ENCODE data around the gene HADH. TPM values are rescaled to one million over a fixed set of nuclear protein-coding genes. Genes with fewer than 3 reads are reported as not detected.

Gene HADH
- total RNA-seq, 1 experiment from 2014 or later = 10.4 TPM

DNA sequence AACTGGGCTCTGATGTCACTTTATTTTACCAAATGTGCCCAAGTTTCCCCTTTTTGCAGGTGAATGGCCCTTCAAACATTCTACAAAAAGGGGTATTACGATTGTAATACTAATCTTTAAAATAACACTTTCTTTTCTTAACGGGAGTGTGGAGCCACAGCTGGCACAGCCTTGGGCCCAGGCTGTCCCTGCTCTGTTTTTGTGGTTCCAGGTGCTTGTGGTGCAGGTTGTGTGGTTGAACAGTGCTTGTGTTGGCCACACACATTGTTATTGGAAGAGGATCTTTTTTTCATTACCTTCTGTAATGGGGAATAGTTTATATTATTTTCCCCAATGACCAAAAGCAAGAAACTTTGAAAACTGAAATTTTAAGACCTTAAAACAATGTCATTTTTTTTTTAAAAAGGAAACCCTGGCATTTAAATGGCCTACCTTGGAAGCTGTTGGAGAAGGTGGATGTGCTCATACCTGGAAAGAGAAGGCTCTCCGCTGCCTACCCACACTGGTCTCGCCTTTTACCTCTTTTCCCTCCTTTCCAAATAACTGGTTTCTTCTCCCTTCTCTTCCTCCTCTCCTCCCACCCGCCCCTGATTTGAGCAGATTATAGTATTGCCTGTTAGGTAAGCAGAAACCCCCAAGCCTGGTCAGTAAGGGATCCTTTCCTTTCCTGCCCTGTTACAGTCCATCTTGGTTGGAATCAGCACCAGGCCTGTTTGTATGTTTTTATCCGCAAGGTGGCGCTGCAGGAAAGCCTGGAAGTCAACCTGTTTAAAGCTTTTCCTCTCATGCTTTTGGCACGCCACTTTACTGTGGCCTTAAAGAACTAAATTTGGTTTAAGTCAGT is 28.6 kb downstream of the HADH start:
- DNase-seq (ENCODE audit: low read depth, low spot score) = peak; percentile 79
- in situ Hi-C loops (cut with HindIII; ENCODE audit: low pct_unique_long_range_greater_than_20kb, low sequenced_read_pairs) = no loop called here

DNA sequence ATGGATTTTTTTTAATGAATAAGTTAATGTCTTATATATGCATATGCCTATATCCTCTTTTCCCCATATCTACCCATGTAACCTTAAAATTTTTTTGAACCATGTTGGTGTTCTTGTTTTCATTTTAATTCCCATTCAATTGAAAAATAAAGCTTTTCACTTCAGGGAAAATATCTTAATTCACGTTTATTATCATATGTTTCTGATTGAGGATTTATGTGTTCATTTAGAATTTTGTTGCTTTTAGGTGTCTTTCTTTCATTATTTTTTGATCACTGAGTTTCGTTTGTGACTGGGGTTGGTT is 29.1 kb downstream of the HADH start:
- in situ Hi-C loops (cut with HindIII; ENCODE audit: low pct_unique_long_range_greater_than_20kb, low sequenced_read_pairs) = no loop called here
- no peak for DNase-seq (ENCODE audit: low read depth, low spot score)

- no peak for DNase-seq (ENCODE audit: low read depth, low spot score)
- in situ Hi-C loops (cut with HindIII; ENCODE audit: low pct_unique_long_range_greater_than_20kb, low sequenced_read_pairs) = no loop called here
These were observed 34.6 kb downstream of the HADH start for GRCh38 chr4:108024085-108024877.

DNA sequence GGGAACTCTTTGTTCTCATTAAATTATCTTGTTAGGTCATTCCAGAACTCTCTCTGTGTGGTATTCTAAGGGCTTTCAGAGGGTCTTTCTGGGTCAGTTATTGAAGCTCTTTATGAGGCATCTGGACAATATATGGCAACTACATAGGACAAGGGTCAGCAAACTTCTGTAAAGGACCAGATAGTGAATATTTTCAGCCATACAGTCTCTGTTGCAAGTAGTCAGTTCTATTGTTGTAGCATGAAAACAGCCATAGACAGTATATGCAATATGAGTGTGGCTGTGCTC is 35.1 kb downstream of the HADH start:
- no peak for DNase-seq (ENCODE audit: low read depth, low spot score)
- in situ Hi-C loops (cut with HindIII; ENCODE audit: low pct_unique_long_range_greater_than_20kb, low sequenced_read_pairs) = no loop called here

GRCh38 chr4:108029016-108029720 is 39.5 kb downstream of the HADH start:
- in situ Hi-C loops (cut with HindIII; ENCODE audit: low pct_unique_long_range_greater_than_20kb, low sequenced_read_pairs) = no loop called here
- no peak for DNase-seq (ENCODE audit: low read depth, low spot score)

GRCh38 chr4:108029731-108030130 is 40.0 kb downstream of the HADH start:
- in situ Hi-C loops (cut with HindIII; ENCODE audit: low pct_unique_long_range_greater_than_20kb, low sequenced_read_pairs) = no loop called here

DNA sequence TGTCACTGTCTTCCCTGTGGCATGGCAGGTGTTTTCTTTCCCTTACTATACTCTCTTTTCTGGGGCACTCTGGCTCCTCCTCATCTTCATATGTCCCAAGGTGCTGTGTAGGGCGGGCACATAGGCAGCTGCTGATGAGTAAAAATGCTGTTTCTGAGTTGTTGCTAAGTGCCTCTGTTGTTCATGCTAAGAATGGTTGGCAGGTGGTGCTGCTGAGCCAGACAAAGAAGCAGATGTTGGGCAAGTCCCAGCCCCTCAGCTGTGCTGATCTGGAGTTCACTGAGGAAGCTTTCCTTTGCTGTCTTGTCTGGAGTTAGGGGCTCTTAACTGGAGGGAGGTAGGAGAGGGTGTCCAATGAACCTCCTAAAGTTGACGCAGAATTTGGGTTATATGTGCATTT is 40.6 kb downstream of the HADH start:
- in situ Hi-C loops (cut with HindIII; ENCODE audit: low pct_unique_long_range_greater_than_20kb, low sequenced_read_pairs) = no loop called here
- DNase-seq (ENCODE audit: low read depth, low spot score) = peak; percentile 82

More at GRCh38 chr4:108029731-108030130, 40.0 kb downstream of the HADH start:
- DNase-seq (ENCODE audit: low read depth, low spot score) = no peak

- in situ Hi-C loops (cut with HindIII; ENCODE audit: low pct_unique_long_range_greater_than_20kb, low sequenced_read_pairs) = no loop called here
- no peak for DNase-seq (ENCODE audit: low read depth, low spot score)
These were observed 41.9 kb downstream of the HADH start for GRCh38 chr4:108031427-108032083.

GRCh38 chr4:108033348-108033747 is 43.7 kb downstream of the HADH start:
- DNase-seq (ENCODE audit: low read depth, low spot score) = peak; percentile 10
- in situ Hi-C loops (cut with HindIII; ENCODE audit: low pct_unique_long_range_greater_than_20kb, low sequenced_read_pairs) = no loop called here

DNA sequence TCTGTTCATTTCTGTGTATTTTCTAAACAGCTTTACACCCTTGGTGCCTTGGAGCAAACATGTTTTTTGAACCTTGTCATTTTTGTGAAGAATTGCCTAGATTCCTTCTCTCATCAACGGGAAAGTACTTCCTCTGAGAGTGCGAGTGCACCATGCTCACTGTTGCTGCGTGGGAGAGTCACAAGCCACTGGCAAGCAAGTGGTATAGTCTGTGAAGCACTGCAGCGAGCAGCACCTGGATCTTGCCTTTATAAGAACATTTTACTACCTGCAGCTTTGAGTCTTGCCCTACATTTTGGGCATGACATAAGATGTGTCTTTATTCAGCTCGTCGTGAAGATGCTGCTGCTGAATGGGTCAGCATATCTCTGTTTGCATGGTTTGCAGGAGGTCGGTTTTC is 44.9 kb downstream of the HADH start:
- DNase-seq (ENCODE audit: low read depth, low spot score) = no peak
- in situ Hi-C loops (cut with HindIII; ENCODE audit: low pct_unique_long_range_greater_than_20kb, low sequenced_read_pairs) = no loop called here

DNA sequence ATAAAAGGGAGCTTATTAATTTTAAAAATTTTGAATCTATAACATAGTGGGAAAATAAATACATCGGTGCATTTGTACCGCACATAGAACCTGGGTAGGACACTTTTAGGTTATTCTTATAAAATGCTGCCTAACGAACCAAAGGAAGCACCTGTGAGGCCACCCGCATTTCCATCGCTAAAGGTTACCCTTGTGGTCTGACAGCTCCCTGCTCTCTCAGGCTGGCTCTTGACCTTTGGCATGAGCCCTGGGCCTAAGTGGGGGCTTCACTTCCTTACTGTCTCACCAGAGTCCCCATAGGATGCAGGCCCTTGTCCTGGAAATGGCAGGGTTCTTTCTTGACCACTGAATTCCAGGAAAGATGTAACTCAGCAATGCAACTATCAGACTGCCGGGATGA is 46.0 kb downstream of the HADH start:
- in situ Hi-C loops (cut with HindIII; ENCODE audit: low pct_unique_long_range_greater_than_20kb, low sequenced_read_pairs) = no loop called here
- no peak for DNase-seq (ENCODE audit: low read depth, low spot score)

GRCh38 chr4:108036213-108036612 is 46.5 kb downstream of the HADH start:
- DNase-seq (ENCODE audit: low read depth, low spot score) = no peak
- in situ Hi-C loops (cut with HindIII; ENCODE audit: low pct_unique_long_range_greater_than_20kb, low sequenced_read_pairs) = no loop called here

- in situ Hi-C loops (cut with HindIII; ENCODE audit: low pct_unique_long_range_greater_than_20kb, low sequenced_read_pairs) = no loop called here
- DNase-seq (ENCODE audit: low read depth, low spot score) = no peak
These were observed 48.2 kb downstream of the HADH start for GRCh38 chr4:108037884-108038283.

DNA sequence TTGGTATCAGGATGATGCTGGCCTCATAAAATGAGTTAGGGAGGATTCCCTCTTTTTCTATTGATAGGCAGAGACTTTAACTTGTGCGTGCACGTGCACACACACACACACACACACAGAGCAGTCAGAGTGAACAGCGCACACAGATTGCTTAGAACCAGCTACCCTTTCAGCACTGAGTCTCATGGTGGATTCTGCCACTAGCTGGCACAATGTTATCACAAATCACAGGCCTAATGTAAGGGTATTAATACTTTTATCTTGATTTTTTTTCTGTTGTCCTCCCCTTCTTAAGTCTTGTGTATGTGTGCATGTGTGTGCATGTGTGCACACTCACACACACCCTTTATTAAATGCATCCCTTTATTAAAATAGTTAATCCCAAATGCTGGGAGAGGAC is 53.2 kb downstream of the HADH start:
- DNase-seq (ENCODE audit: low read depth, low spot score) = no peak

GRCh38 chr4:108043526-108043925 is 53.8 kb downstream of the HADH start:
- in situ Hi-C loops (cut with HindIII; ENCODE audit: low pct_unique_long_range_greater_than_20kb, low sequenced_read_pairs) = no loop called here
- DNase-seq (ENCODE audit: low read depth, low spot score) = no peak

More for the DNA sequence above, 53.2 kb downstream of the HADH start:
- in situ Hi-C loops (cut with HindIII; ENCODE audit: low pct_unique_long_range_greater_than_20kb, low sequenced_read_pairs) = no loop called here

DNA sequence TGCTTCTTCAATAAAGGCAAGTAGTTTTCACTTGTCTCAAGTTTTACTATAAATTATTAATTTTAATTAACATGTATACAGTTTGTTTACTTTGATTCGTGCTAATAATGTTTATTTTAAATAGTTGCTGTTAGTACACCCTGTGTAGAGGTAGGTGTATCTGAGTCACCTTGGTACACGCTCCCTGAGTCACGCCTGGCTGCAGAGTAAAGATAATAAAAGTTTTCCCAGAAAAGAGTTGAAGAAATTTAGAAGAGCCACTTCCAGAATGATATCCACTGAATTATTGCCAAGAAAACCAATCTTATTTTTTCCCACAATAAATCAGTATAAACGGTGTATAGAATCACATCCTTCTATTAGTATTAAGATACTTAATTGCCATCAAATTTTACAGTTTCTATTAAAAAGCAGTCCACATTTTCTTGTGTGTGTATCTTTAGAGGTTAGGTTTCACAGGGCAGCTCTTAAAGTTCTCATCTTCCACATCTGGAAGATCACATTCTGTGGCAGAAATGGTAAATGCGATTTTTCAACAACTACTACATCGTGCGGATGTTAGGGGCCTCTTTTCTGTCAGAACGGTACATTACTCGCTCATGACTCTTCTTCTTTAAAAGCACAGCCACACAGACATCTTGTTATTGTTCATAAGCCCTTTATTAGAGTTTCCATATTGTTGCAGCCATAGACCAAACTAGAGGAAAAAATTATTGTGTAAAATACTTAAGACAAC is 55.4 kb downstream of the HADH start:
- in situ Hi-C loops (cut with HindIII; ENCODE audit: low pct_unique_long_range_greater_than_20kb, low sequenced_read_pairs) = no loop called here

GRCh38 chr4:108045687-108046024 is 56.0 kb downstream of the HADH start:
- DNase-seq (ENCODE audit: low read depth, low spot score) = no peak
- in situ Hi-C loops (cut with HindIII; ENCODE audit: low pct_unique_long_range_greater_than_20kb, low sequenced_read_pairs) = no loop called here

More for the DNA sequence above, 55.4 kb downstream of the HADH start:
- no peak for DNase-seq (ENCODE audit: low read depth, low spot score)

DNA sequence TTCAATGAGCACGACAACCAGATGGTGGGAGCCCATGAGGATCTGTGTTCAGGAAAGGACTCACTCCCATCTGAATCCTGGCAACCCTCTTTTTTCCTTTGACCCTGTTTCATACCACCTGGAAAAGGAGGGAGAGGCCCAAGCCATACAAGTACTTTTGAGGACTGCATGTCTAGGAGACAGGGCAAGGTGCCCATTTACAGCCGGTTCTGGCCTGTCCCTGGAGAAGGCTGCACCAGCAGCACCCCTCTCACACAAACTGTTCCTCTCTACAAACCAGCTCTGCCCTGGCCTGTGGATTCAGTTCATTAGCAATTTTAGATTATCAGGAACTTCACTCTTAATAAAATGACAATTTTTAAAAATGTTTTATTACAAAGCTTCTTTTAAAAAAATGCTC is 57.5 kb downstream of the HADH start:
- DNase-seq (ENCODE audit: low read depth, low spot score) = no peak
- in situ Hi-C loops (cut with HindIII; ENCODE audit: low pct_unique_long_range_greater_than_20kb, low sequenced_read_pairs) = no loop called here

All from SK-MEL-5 (cell line).